Lower lobe of right lung (tissue), 2 donors: ENCODE results near the gene EPB41. TPM values are rescaled to one million over a fixed set of nuclear protein-coding genes. Genes with fewer than 3 reads are reported as not detected.

ENCODE experiments used
- ATAC-seq, 2 donors: fragments of 200-7000 bp; cut with Tn5 transposase; one replicate each; pipeline ENCODE4 v1.9.1; 2020 to 2022; ENCODE audit warnings: mild to moderate bottlenecking in 2 of 2, moderate library complexity in 2 of 2
- DNase-seq: peaks from one replicate; pipeline ENCODE4 v3.0.0-alpha.2; 2020
- H3K27ac ChIP-seq: fragments of 200-600 bp; one replicate; pipeline ENCODE4 v1.8.0; 2022
- H3K27me3 ChIP-seq: fragments of 200-600 bp; one replicate; pipeline ENCODE4 v1.8.0; 2022; ENCODE audit warnings: low read depth
- H3K36me3 ChIP-seq: fragments of 200-600 bp; one replicate; pipeline ENCODE4 v1.8.0; 2022; ENCODE audit warnings: mild to moderate bottlenecking
- H3K4me1 ChIP-seq: fragments of 200-600 bp; one replicate; pipeline ENCODE4 v1.8.0; 2022
- H3K4me3 ChIP-seq: fragments of 200-600 bp; one replicate; pipeline ENCODE4 v1.8.0; 2022; ENCODE audit warnings: mild to moderate bottlenecking
- H3K9me3 ChIP-seq: fragments of 200-600 bp; one replicate; pipeline ENCODE4 v1.8.0; 2022
- CTCF ChIP-seq: fragments of 200-600 bp; IDR thresholded peaks from one replicate; pipeline ENCODE4 v1.8.0; 2022; ENCODE audit warnings: antibody characterized with exemption, mild to moderate bottlenecking
- intact Hi-C: fragments of 100-400 bp; cut with DNase I; formaldehyde crosslinking; loops from one replicate; pipeline ENCODE4 v1.11.0; 2022
- total RNA-seq: library from RNA; stranded (reverse); fragmentation: NEBNext Ultra II Directional; extraction: Animal tissue kit (Norgen Biotek cat#: 25700); gene quantifications from one replicate; pipeline ENCODE4 v1.2.1, GENCODE V29; 2021
- donor health status: DM: no; HTN: yes; CAD: no; lungs with severe emphysema.

Gene EPB41
- total RNA-seq, 1 donor from 2014 or later, result 58.6 TPM

- intact Hi-C loops, result no loop called here
- peak overlapping the region; percentile 91 for H3K27ac ChIP-seq
- H3K9me3 ChIP-seq, result no peaks in the 10 kb centered on the region
- no peaks in the 10 kb centered on the region for H3K36me3 ChIP-seq
- H3K4me1 ChIP-seq, result peaks cover 27% of the 10 kb centered on the region
- DNase-seq, result peak; percentile 72
- ATAC-seq, result peak; percentile 76 to 82
- peak; percentile 64 for TF ChIP-seq CTCF
- H3K27me3 ChIP-seq, result peaks cover 48% of the 10 kb centered on the region
- peak overlapping the region; percentile 70 for H3K4me3 ChIP-seq
These were observed 210.2 kb downstream of the EPB41 start for GRCh38 chr1:29124366-29125236.

GRCh38 chr1:29125237-29125641, 210.9 kb downstream of the EPB41 start:
- no peaks in the 10 kb centered on the region for H3K9me3 ChIP-seq
- peak overlapping the region; percentile 91 for H3K27ac ChIP-seq
- no peak for DNase-seq
- ATAC-seq, result no peak
- peaks cover 48% of the 10 kb centered on the region for H3K27me3 ChIP-seq
- intact Hi-C loops, result no loop called here
- H3K36me3 ChIP-seq, result no peaks in the 10 kb centered on the region
- no peak for TF ChIP-seq CTCF
- H3K4me1 ChIP-seq, result peaks cover 27% of the 10 kb centered on the region
- peak overlapping the region; percentile 70 for H3K4me3 ChIP-seq

GRCh38 chr1:29125788-29126187, 211.4 kb downstream of the EPB41 start:
- intact Hi-C loops, result no loop called here
- no peak overlapping the region for H3K4me3 ChIP-seq
- ATAC-seq (no peak), DNase-seq (no peak)
- peaks cover 27% of the 10 kb centered on the region for H3K4me1 ChIP-seq
- H3K36me3 ChIP-seq, result no peaks in the 10 kb centered on the region
- TF ChIP-seq CTCF, result no peak
- peaks cover 43% of the 10 kb centered on the region for H3K27me3 ChIP-seq
- peak overlapping the region; percentile 91 for H3K27ac ChIP-seq
- no peaks in the 10 kb centered on the region for H3K9me3 ChIP-seq

GRCh38 chr1:29126198-29126597, 211.8 kb downstream of the EPB41 start:
- intact Hi-C loops, result no loop called here
- no peak overlapping the region for H3K4me3 ChIP-seq
- no peak for ATAC-seq
- H3K27ac ChIP-seq, result no peak overlapping the region
- no peaks in the 10 kb centered on the region for H3K36me3 ChIP-seq
- TF ChIP-seq CTCF, result no peak
- peak; percentile 0 for DNase-seq
- H3K4me1 ChIP-seq, result peaks cover 27% of the 10 kb centered on the region
- no peaks in the 10 kb centered on the region for H3K9me3 ChIP-seq
- peaks cover 39% of the 10 kb centered on the region for H3K27me3 ChIP-seq

- ATAC-seq, result no peak
- Histone ChIP-seq H3K36me3 (no peaks in the 10 kb centered on the region), H3K4me3 (no peak overlapping the region), H3K4me1 (peaks cover 13% of the 10 kb centered on the region), H3K27me3 (peaks cover 18% of the 10 kb centered on the region), H3K27ac (no peak overlapping the region), H3K9me3 (no peaks in the 10 kb centered on the region)
- DNase-seq, result no peak
- intact Hi-C loops, result no loop called here
- TF ChIP-seq CTCF, result no peak
These were observed 214.4 kb downstream of the EPB41 start for GRCh38 chr1:29128739-29129138.
